ENCODE results near the gene GFOD1.

GRCh38 chr6:13397359-13398068, 89.9 kb downstream of the GFOD1 start:
- TF ChIP-seq EZH2 (IDR thresholded peaks at IDR 0.05; ENCODE audit: low read length, missing control alignments) = no peak
- TF ChIP-seq CTCF (conservative IDR thresholded peaks at IDR 0.05 in 1 of 2, IDR thresholded peaks at IDR 0.05 in 1 of 2; ENCODE audit: low read depth in 1 of 2, low read length in 2 of 2) = no peak

Measured in fibroblast of lung (primary cell).